LNCAP (cell line): ENCODE measurements around the gene NEUROD2.

Experiments used
- TF ChIP-seq, protein P1 (sequence below): fragments of 450-650 bp; IDR thresholded peaks from 2 replicates; pipeline ENCODE4 v1.5.1; 2017; ENCODE audit warnings: mild to moderate bottlenecking

The NEUROD2 gene

DNA sequence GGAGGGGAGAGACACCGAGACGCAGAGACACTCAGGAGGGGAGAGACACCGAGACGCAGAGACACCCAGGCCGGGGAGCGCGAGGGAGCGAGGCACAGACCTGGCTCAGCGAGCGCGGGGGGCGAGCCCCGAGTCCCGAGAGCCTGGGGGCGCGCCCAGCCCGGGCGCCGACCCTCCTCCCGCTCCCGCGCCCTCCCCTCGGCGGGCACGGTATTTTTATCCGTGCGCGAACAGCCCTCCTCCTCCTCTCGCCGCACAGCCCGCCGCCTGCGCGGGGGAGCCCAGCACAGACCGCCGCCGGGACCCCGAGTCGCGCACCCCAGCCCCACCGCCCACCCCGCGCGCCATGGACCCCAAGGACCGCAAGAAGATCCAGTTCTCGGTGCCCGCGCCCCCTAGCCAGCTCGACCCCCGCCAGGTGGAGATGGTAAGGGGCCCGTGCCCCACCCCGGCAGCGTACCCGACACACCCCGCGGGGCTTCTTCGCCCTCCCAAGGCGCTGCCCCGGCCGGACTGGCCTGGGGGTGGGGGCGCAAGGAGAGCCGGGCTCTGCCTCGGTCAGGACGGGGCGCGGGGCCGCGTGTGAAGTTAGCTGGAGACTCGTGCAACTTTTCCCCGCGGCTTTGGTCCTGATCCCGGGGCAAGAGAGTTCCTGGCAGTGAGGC lies 19.5 kb upstream of the NEUROD2 start:
- TF ChIP-seq, protein P1, sequence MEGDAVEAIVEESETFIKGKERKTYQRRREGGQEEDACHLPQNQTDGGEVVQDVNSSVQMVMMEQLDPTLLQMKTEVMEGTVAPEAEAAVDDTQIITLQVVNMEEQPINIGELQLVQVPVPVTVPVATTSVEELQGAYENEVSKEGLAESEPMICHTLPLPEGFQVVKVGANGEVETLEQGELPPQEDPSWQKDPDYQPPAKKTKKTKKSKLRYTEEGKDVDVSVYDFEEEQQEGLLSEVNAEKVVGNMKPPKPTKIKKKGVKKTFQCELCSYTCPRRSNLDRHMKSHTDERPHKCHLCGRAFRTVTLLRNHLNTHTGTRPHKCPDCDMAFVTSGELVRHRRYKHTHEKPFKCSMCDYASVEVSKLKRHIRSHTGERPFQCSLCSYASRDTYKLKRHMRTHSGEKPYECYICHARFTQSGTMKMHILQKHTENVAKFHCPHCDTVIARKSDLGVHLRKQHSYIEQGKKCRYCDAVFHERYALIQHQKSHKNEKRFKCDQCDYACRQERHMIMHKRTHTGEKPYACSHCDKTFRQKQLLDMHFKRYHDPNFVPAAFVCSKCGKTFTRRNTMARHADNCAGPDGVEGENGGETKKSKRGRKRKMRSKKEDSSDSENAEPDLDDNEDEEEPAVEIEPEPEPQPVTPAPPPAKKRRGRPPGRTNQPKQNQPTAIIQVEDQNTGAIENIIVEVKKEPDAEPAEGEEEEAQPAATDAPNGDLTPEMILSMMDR, result no peak

DNA sequence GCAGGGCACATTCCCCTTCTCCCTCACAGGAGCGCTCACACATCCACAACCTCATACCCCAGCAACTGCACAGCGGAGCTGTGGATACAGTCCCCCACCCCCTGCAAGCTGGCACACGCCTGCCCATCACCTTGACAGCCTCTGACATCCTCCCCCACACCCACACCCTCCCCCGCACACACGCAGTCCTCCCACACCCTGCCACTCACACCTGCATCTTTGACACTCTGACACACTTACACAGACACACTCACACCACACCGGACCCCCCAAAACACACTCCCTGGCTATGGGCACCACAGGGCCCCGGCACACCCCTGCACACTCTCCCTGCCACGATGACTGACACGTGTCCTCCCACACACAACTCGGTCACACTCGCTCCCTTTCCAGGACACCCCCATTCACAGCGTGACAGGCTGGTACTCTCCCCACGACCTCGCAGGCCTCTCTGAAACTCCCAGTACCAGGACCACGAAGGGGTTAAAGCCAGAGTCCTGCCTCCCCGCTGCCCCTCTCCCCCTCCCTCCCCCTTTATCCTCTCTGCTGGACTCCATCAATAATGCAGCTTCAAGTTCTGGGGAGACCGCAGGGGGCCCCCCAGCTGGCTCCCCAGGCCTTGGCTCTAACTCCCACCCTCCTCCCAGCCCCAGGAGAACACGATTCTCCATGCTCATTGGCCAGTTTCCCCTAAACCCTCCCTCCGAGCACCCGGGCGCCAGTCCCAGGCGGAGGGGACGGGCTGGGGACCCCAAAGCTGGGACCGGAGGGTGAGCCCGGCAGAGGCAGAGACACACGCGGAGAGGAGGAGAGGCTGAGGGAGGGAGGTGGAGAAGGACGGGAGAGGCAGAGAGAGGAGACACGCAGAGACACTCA lies 18.7 kb upstream of the NEUROD2 start, which contains the start of gene PPP1R1B:
Gene PPP1R1B, plus strand, starts transcription at position 782 of the 876 bp plus-strand sequence. CDS start 441 bp downstream, outside the sequence.
- TF ChIP-seq, protein P1, result no peak

DNA sequence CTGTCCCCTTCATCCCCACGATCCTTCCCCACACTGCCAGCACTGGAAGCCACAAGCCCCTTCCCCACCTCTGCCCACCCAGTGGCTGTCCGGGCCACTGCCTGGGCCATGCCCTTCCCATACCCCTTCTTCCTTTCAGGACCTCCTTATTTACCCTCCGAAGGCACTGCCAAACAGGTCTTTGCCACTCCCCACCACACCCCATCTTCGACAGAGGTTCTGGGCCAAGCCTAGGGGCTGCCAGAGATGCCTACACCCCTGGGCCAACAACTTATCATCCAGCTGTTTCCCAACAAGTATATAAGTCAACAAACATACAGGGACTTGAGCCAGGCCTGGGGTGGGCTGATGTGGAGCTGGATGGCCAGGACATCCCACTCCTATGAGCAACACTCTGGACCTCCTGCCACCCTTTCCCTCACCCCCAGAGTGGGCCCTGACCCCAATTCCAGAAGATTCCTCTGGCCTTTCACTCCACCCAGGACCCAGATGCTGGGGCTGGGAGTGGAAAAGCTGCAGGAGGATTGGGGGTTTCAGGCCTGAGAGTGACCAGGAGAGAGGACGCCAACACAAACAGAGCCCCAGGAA lies 17.6 kb upstream of the NEUROD2 start:
- TF ChIP-seq, protein P1, result no peak

DNA sequence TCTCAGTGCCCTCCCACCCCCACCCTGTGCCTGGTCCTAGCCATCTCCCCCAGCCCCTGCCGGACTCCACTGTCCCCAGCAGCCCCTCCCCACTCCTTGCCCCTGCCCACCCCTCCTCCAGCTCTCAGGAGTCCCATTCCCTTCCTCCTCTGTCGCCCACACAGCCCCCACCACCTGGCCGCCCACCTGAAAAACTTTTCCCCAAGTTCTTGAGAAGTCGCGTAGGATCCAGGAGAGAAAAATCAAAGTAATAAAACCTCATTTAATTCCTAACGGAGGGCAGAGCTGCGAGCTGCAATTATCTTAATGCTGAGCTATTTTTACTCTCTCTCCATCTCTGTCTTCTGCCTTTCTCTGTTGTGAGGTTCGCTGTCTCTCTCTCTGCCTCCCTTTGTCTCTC lies 16.6 kb upstream of the NEUROD2 start:
- TF ChIP-seq, protein P1, result no peak

DNA sequence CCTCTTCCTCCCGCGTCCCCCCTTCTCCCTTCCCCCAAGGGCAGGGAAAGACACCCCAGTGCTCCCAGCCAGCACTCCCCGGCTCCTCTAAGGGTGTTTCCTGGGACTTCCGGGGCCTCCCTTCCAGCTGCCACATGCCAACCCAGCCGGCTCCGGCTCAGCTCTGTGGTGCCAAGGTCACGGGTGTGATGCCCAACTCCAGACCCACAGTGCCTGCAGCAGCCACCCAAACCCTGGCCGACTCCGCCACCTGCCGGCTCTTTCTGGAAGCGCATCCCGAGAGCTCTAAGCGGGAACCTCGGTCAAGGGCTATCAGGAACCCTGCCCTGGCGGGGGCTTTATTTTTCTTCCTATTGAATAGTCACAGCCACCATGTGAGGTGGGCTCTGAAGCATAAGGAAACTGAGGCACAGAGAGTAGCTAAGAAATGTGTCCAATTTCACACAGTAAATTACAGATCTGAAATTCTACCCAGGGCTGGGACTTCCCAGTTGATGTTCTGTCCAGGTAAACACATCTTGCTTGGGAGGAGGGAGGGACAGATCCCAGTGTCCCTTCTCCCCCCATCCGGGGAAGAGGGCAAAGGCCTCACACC lies 15.7 kb upstream of the NEUROD2 start:
- TF ChIP-seq, protein P1, result peak; percentile 89

DNA sequence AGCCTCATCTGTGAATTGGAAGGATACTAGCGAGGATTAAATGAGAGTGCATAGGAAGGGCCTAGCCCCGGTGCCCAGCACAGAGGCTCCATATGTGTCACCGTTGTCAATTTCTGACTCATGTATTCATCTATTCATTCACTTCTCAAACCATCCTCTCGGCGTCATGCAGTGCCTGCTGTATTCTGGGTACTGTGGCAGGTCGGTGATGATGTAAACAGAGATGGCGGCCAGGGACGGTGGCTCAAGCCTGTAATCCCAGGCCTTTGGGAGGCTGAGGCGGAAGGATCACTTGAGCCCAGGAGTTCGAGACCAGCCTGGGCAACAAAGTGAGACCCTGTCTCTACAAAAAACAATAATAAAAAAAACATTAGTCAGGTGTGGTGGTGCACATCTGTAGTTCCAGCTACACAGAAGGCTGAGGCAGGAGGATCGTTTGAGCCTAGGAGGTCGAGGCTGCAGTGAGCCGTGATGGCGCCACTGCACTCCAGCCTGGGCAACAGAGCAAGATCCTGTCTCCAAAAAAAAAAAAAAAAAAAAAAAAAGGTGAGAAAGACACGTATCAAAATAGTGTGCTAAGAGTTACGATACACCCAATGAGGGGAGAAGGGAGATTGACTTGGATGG lies 14.8 kb upstream of the NEUROD2 start:
- TF ChIP-seq, protein P1, result no peak
